GM19463 (cell line): ENCODE results near the gene TBX4.

Source experiments
- ATAC-seq: cut with Tn5 transposase; IDR thresholded peaks from one replicate; pipeline ENCODE4 v1.9.1; 2021; ENCODE audit warnings: mild to moderate bottlenecking, moderate library complexity; ENCODE audit not compliant: unreplicated experiment

Gene TBX4

GRCh38 chr17:61412860-61413660 lies 39.2 kb upstream of the TBX4 start:
- ATAC-seq: no peak

GRCh38 chr17:61413661-61414126 lies 38.5 kb upstream of the TBX4 start:
- no peak for ATAC-seq

- ATAC-seq: no peak
Measured at GRCh38 chr17:61414141-61414935, 37.9 kb upstream of the TBX4 start.

- no peak for ATAC-seq
Measured at GRCh38 chr17:61414936-61415251, 37.3 kb upstream of the TBX4 start.

GRCh38 chr17:61415374-61416210 lies 36.6 kb upstream of the TBX4 start:
- ATAC-seq: no peak

- no peak for ATAC-seq
Measured at GRCh38 chr17:61416211-61416539, 36.0 kb upstream of the TBX4 start.

- ATAC-seq: peak; percentile 35
Measured at GRCh38 chr17:61416540-61417363, 35.5 kb upstream of the TBX4 start.

- no peak for ATAC-seq
Measured at GRCh38 chr17:61418449-61418848, 33.8 kb upstream of the TBX4 start.

- no peak for ATAC-seq
Measured at GRCh38 chr17:61419496-61420046, 32.7 kb upstream of the TBX4 start.

- ATAC-seq: no peak
Measured at GRCh38 chr17:61420052-61420451, 32.2 kb upstream of the TBX4 start.

GRCh38 chr17:61420745-61421398 lies 31.4 kb upstream of the TBX4 start:
- ATAC-seq: no peak

GRCh38 chr17:61421460-61421859 lies 30.8 kb upstream of the TBX4 start:
- ATAC-seq: no peak

GRCh38 chr17:61422116-61422799 lies 30.0 kb upstream of the TBX4 start:
- ATAC-seq: no peak

GRCh38 chr17:61422869-61423268 lies 29.4 kb upstream of the TBX4 start:
- ATAC-seq: no peak

- no peak for ATAC-seq
Measured at GRCh38 chr17:61423967-61424649, 28.1 kb upstream of the TBX4 start.

GRCh38 chr17:61425682-61426481 lies 26.3 kb upstream of the TBX4 start:
- no peak for ATAC-seq

- ATAC-seq: no peak
Measured at GRCh38 chr17:61426482-61427304, 25.5 kb upstream of the TBX4 start.
